SK-N-SH treated with all-trans-retinoic acid at 6 μM for 48 hours (cell line): ENCODE data around the gene CATSPERB.

ENCODE experiments used
- CREB5 ChIP-seq: fragments of 250-450 bp; sonication (Bioruptor Pico); IDR thresholded peaks from 2 replicates; pipeline ENCODE4 v1.5.1; 2020; ENCODE audit warnings: low read depth, mild to moderate bottlenecking, moderate library complexity
- CSDC2 ChIP-seq: fragments of 250-450 bp; sonication (Bioruptor Pico); IDR thresholded peaks from 2 replicates; pipeline ENCODE4 v1.5.0; 2020; ENCODE audit warnings: mild to moderate bottlenecking, moderate library complexity
- ISL1 ChIP-seq: fragments of 250-450 bp; sonication (Bioruptor Pico); IDR thresholded peaks from 2 replicates; pipeline ENCODE4 v2.1.2; 2022; ENCODE audit warnings: mild to moderate bottlenecking, moderate library complexity
- OSR1 ChIP-seq: fragments of 250-450 bp; sonication (Bioruptor Pico); IDR thresholded peaks from 2 replicates; pipeline ENCODE4 v1.8.0; 2022; ENCODE audit warnings: moderate library complexity, mild to moderate bottlenecking, inconsistent platforms
- PATZ1 ChIP-seq: fragments of 250-450 bp; sonication (Bioruptor Pico); IDR thresholded peaks from 2 replicates; pipeline ENCODE4 v1.8.0; 2020; ENCODE audit warnings: mild to moderate bottlenecking, moderate library complexity, borderline replicate concordance
- PPARA ChIP-seq: fragments of 250-450 bp; sonication (Bioruptor Pico); IDR thresholded peaks from 2 replicates; pipeline ENCODE4 v1.5.0; 2020; ENCODE audit warnings: mild to moderate bottlenecking, borderline replicate concordance

- TF ChIP-seq PATZ1 (CRISPR knock-in tag) (no peak), CREB5 (no peak), ISL1 (no peak), CSDC2 (CRISPR knock-in tag) (no peak), OSR1 (CRISPR knock-in tag) (no peak), PPARA (no peak)
Observed at GRCh38 chr14:91613459-91614112, 118.3 kb downstream of the CATSPERB start.
